Lung (tissue), 12 donors: ENCODE measurements around the gene MOV10. TPM values are rescaled to one million over a fixed set of nuclear protein-coding genes. Genes with fewer than 3 reads are reported as not detected.
"Not testable (repeated sequence)": the region's sequence is repeated elsewhere in the genome, so short reads cannot be mapped to it uniquely, and the experiment has no call there.

Source experiments
- ATAC-seq: fragments of 200-7000 bp; cut with Tn5 transposase; one replicate; pipeline ENCODE4 v1.9.1; 2020; ENCODE audit warnings: moderate number of reproducible peaks; ENCODE audit not compliant: insufficient read depth, low FRiP score
- DNase-seq, 3 donors: peaks; one replicate each; pipeline ENCODE4 v3.0.0-alpha.2; 2013 to 2017
- H3K27ac ChIP-seq, 2 donors: one replicate each; pipeline ENCODE4 v1.5.1; 2013; ENCODE audit warnings: mild to moderate bottlenecking in 2 of 2, moderate library complexity in 2 of 2, control low read depth in 1 of 2, inconsistent platforms in 1 of 2, low read depth in 1 of 2, low read length in 1 of 2
- H3K27me3 ChIP-seq, 3 donors: one replicate each; pipeline ENCODE4 v1.5.1; 2013; ENCODE audit warnings: low read length in 2 of 3; ENCODE audit not compliant: control insufficient read depth in 3 of 3, insufficient read depth in 3 of 3
- H3K36me3 ChIP-seq, 4 donors: one replicate each; pipeline ENCODE4 v1.5.1; 2013; ENCODE audit warnings: low read length in 4 of 4, mild to moderate bottlenecking in 1 of 4, moderate library complexity in 1 of 4; ENCODE audit not compliant: control insufficient read depth in 4 of 4, insufficient read depth in 4 of 4
- H3K4me1 ChIP-seq, 5 donors: one replicate each; pipeline ENCODE4 v1.5.1; 2013; ENCODE audit warnings: low read length in 5 of 5, mild to moderate bottlenecking in 2 of 5, moderate library complexity in 1 of 5; ENCODE audit not compliant: control insufficient read depth in 5 of 5, insufficient read depth in 5 of 5
- H3K4me3 ChIP-seq: one replicate; pipeline ENCODE4 v1.5.1; 2013; ENCODE audit warnings: mild to moderate bottlenecking, control low read depth, moderate library complexity
- H3K9ac ChIP-seq, 2 donors: one replicate each; pipeline ENCODE4 v1.5.1; 2013; ENCODE audit warnings: low read length in 2 of 2, control low read depth in 1 of 2; ENCODE audit not compliant: insufficient read depth in 1 of 2
- H3K9me3 ChIP-seq, 4 donors: one replicate each; pipeline ENCODE4 v1.5.1; 2013; ENCODE audit warnings: low read length in 3 of 4, mild to moderate bottlenecking in 1 of 4, moderate library complexity in 1 of 4; ENCODE audit not compliant: control insufficient read depth in 4 of 4, insufficient read depth in 3 of 4
- CTCF ChIP-seq: IDR thresholded peaks from 2 replicates; pipeline ENCODE4 v1.5.1; 2012; ENCODE audit warnings: mild to moderate bottlenecking; ENCODE audit errors: control extremely low read depth, extremely low read depth
- WGBS, 2 donors: extraction: QIAGEN DNeasy Blood & Tissue Kit; methylation state at CpG; one replicate each; pipeline ENCODE4 v1.1.7; 2013; 5-methylcytosine and 5-hydroxymethylcytosine counted together
- polyA plus RNA-seq, 2 donors: library from polyadenylated mRNA; stranded (reverse); fragments of 200-250 nt; gene quantifications; one replicate each; pipeline ENCODE4 v1.2.1, GENCODE V29; 2013
- total RNA-seq, 2 donors: library from RNA; depleted of rRNA in 1 of 2; stranded (reverse); fragments of >200 nt in 1 of 2; gene quantifications; one replicate each; pipeline ENCODE4 v1.2.1, GENCODE V29; 2014 to 2021
- donor health status: control.
- donor health status: control.
- donor health status: Bipolar disorder and iron deficiency.
- donor health status: healthy.
- donor health status: DM: yes; HTN: yes; CAD: no.

The MOV10 gene
- total and polyA plus RNA-seq, 4 donors, result 33.4 to 51.3 (median 40.2) TPM

- no peak for TF ChIP-seq CTCF
- H3K9ac ChIP-seq, result no peak overlapping the region
- H3K36me3 ChIP-seq, result no peaks in the 10 kb centered on the region
- H3K27ac ChIP-seq, result no peak overlapping the region
- peaks cover 0 to 3% (median 0%) of the 10 kb centered on the region in 3 donors for H3K27me3 ChIP-seq
- no peak for DNase-seq
- ATAC-seq, result no peak
- peaks cover 0 to 15% (median 0%) of the 10 kb centered on the region in 5 donors for H3K4me1 ChIP-seq
- WGBS, 2 donors, result 74 to 80% methylated on average over 8 of the region's 8 CpGs
- H3K9me3 ChIP-seq, result no peaks in the 10 kb centered on the region
- H3K4me3 ChIP-seq, result no peak overlapping the region
Measured at GRCh38 chr1:112723511-112723839, 49.0 kb downstream of the MOV10 start.

- not testable (repeated sequence) for DNase-seq, H3K9me3 ChIP-seq, H3K27ac ChIP-seq, H3K36me3 ChIP-seq, ATAC-seq, H3K4me3 ChIP-seq, H3K27me3 ChIP-seq, H3K9ac ChIP-seq
- H3K4me1 ChIP-seq, result peaks cover 0 to 13% (median 0%) of the 10 kb centered on the region in 5 donors
- WGBS, 2 donors, result 96 to 98% methylated on average over 2 of the region's 4 CpGs
Measured at GRCh38 chr1:112724240-112724639, 49.8 kb downstream of the MOV10 start.

- Histone ChIP-seq H3K4me3 (no peak overlapping the region), H3K27ac (no peak overlapping the region), H3K9ac (no peak overlapping the region), H3K9me3 (no peaks in the 10 kb centered on the region), H3K4me1 (peaks cover 0 to 5% (median 0%) of the 10 kb centered on the region in 5 donors), H3K27me3 (no peaks in the 10 kb centered on the region), H3K36me3 (no peaks in the 10 kb centered on the region)
- DNase-seq (no peak), ATAC-seq (no peak)
- TF ChIP-seq CTCF, result no peak
- WGBS, 2 donors, result 66 to 82% methylated on average over 2 of the region's 2 CpGs
Measured at GRCh38 chr1:112727716-112728115, 53.3 kb downstream of the MOV10 start.

- 94 to 95% methylated on average over 26 to 33 of the region's 33 CpGs for WGBS, 2 donors
- not testable (repeated sequence) for ATAC-seq, H3K4me3 ChIP-seq, H3K27ac ChIP-seq, H3K27me3 ChIP-seq, H3K9me3 ChIP-seq, H3K4me1 ChIP-seq, DNase-seq, H3K36me3 ChIP-seq, H3K9ac ChIP-seq
Measured at GRCh38 chr1:112728306-112728971, 54.0 kb downstream of the MOV10 start.

- H3K9ac ChIP-seq, H3K9me3 ChIP-seq, H3K36me3 ChIP-seq, ATAC-seq, DNase-seq, H3K4me3 ChIP-seq, H3K27ac ChIP-seq, H3K27me3 ChIP-seq, H3K4me1 ChIP-seq: not testable (repeated sequence)
- WGBS, 2 donors, result 65 to 76% methylated on average over 3 of the region's 3 CpGs
Measured at GRCh38 chr1:112729011-112729410, 54.6 kb downstream of the MOV10 start.
